Measurements from ENCODE around the gene IQCF2. TPM values are rescaled to one million over a fixed set of nuclear protein-coding genes. Genes with fewer than 3 reads are reported as not detected.

The IQCF2 gene
- total and polyA plus RNA-seq, 2 of the 13 experiments (the other 11 are each of a cell fraction or from before 2014, with no cell fraction given) = not detected

GRCh38 chr3:51891242-51892039, 30.0 kb downstream of the IQCF2 start (continued):
- TF ChIP-seq ZBTB10 (CRISPR knock-in tag; IDR thresholded peaks at IDR 0.05; ENCODE audit: borderline replicate concordance) (no peak), KDM5B (CRISPR knock-in tag; IDR thresholded peaks at IDR 0.05; ENCODE audit: borderline replicate concordance) (no peak), RARA (CRISPR knock-in tag; IDR thresholded peaks at IDR 0.05) (no peak)

- Histone ChIP-seq H3K36me3 (replicated peaks in 1 of 2; ENCODE audit: control insufficient read depth in 1 of 2, insufficient read depth in 2 of 2, low read length in 2 of 2) (no peaks in the 10 kb centered on the region), H3K9ac (ENCODE audit: insufficient read depth, low read depth, low read length) (no peak overlapping the region), H3K4me2 (ENCODE audit: low read depth, low read length) (no peak overlapping the region), H4K20me1 (ENCODE audit: insufficient read depth, low read length) (no peaks in the 10 kb centered on the region), H3K4me1 (ENCODE audit: insufficient read depth, low read length) (no peaks in the 10 kb centered on the region), H3K4me3 (replicated peaks in 1 of 3; ENCODE audit: insufficient read depth in 1 of 3, low read depth in 2 of 3, low read length in 3 of 3) (no peak overlapping the region), H3K9me3 (ENCODE audit: low read length) (no peaks in the 10 kb centered on the region), H2AFZ (ENCODE audit: low read length) (no peak overlapping the region), H3K27me3 (ENCODE audit: control insufficient read depth in 1 of 2, insufficient read depth in 2 of 2, low read length in 2 of 2) (peaks cover 0 to 22% of the 10 kb centered on the region in 2 experiments; a peak in 2 of 5 replicates), H3K27ac (ENCODE audit: extremely low read length, insufficient read depth, low read length) (no peak overlapping the region), H3K79me2 (ENCODE audit: insufficient read depth, low read length) (no peaks in the 10 kb centered on the region)
- FAIRE-seq (no peak), DNase-seq (ENCODE audit: low spot score) (no peak), ATAC-seq (no peak)
- in situ Hi-C loops (cut with HindIII; ENCODE audit: extremely low pct_ligation_motif_present, low pct_unique_long_range_greater_than_20kb) (no loop called here), intact Hi-C loops (cut with micrococcal nuclease; ENCODE audit: unreplicated experiment) (no loop called here)
- no CpG with 5 or more reads among the region's 4 CpGs for WGBS (ENCODE audit: low lambda C conversion rate)
- BruUV-seq (replicated peaks) = no TSS peak
- POLR2A ChIA-PET = no interaction called here
- CTCF ChIA-PET (ENCODE audit: low intra/inter-chr PET ratio, low total read pairs) = no interaction called here
- TF ChIP-seq MAZ (IDR thresholded peaks at IDR 0.05; ENCODE audit: borderline replicate concordance, low read depth, low read length) = no peak
- no peak for TF ChIP-seq MAZ (CRISPR knock-in tag; IDR thresholded peaks at IDR 0.05; ENCODE audit: low read depth)
- no peak for TF ChIP-seq THAP9 (CRISPR knock-in tag; IDR thresholded peaks at IDR 0.05; ENCODE audit: borderline replicate concordance)
- no peak for TF ChIP-seq MIER2 (CRISPR knock-in tag; IDR thresholded peaks at IDR 0.05)
- TF ChIP-seq POLR2AphosphoS2 (IDR thresholded peaks at IDR 0.05; ENCODE audit: low read depth, low read length) = no peak
- no peak for TF ChIP-seq PBX3 (CRISPR knock-in tag; IDR thresholded peaks at IDR 0.05; ENCODE audit: borderline replicate concordance)
- TF ChIP-seq SOX5 (CRISPR knock-in tag; IDR thresholded peaks at IDR 0.05; ENCODE audit: borderline replicate concordance) = no peak
- TF ChIP-seq NR2F6 (IDR thresholded peaks at IDR 0.05) = no peak
- no peak for TF ChIP-seq NR2F6 (CRISPR knock-in tag; IDR thresholded peaks at IDR 0.05)
- no peak for TF ChIP-seq REL (CRISPR knock-in tag; conservative IDR thresholded peaks at IDR 0.05)
- no peak for TF ChIP-seq SKIL (CRISPR knock-in tag; IDR thresholded peaks at IDR 0.05; ENCODE audit: borderline replicate concordance)
Measured at GRCh38 chr3:51894391-51894790, 33.0 kb downstream of the IQCF2 start.

All from HepG2 (cell line).